GM19035 (cell line): Measurements from ENCODE around the gene LMTK2.

Experiments used
- ATAC-seq: cut with Tn5 transposase; IDR thresholded peaks from one replicate; pipeline ENCODE4 v1.9.1; 2021; ENCODE audit not compliant: unreplicated experiment

The LMTK2 gene

DNA sequence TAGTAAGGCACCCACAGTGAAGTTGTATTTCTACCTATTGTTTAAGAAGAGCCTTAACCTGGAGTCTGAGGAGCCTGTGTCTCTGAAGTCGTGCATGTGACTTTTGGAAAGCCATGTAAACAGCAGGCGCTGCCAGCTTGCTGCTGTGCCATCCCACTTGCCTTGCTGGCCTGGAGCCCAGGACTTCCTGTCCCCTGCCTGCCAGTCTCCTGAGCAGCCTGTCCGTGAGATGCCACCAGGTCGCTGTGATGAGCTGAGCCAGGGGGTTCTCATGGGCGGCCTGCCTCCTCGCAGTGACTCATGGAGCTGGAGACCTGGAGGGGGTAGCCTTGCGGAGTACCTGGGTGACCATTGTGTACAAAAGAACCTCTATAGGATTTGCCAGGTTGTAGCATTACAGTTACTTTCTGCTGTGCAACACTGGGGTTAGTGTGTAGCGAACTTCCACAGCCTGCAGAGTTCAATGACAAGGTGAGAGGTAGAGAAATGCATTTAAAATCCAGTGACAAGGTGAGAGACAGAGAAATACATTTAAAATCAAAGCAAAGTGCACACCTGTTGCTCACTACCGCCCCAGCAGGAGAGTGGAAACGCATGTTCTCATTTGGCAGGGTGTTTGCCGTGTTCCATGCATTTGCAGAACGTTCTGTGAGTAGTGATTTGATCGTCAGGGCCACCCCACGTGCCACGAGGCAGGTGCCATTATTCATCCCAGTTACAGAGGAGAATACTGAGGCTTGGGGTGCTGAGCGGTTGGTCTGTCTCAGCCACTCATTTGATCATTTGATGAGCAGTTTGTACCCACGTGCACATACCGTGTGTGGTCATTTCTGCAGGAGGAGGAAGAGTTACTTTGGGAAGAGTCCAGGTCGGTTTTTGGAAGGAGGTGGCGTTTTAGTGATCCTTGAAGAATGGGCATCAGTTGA is 67.9 kb downstream of the LMTK2 start:
- ATAC-seq = no peak

DNA sequence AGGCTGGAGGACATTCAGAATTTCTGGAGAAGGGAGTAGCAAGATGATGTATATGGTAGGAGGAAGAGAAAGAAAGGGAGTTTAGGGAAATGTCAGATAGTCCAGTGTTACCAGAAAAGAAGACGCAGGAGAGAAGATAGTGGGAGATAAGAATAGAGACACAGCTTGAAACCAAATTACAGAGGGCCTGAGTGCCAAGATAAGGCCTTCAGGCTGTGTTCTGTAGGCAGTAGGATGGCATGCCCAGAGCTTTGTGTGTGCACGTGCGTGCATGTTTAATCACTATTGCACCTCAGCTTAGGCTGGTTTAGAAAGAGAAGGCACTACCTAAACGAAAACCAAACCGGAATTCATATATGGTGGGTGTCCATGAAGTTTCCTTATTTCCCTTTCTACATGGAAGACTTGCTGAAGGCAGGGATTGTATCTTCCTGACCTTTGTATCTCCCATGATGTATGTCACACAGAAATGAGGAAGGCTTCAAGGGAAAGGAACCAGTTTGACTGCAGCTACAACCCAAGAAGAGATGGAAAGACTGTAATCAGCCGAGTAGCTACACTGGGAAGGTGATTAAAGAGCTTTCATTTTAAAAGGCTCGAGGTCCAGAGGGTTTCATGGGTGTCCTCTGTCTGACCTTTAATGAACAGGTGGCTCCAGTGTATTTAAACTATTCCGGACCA is 68.7 kb downstream of the LMTK2 start:
- no peak for ATAC-seq

DNA sequence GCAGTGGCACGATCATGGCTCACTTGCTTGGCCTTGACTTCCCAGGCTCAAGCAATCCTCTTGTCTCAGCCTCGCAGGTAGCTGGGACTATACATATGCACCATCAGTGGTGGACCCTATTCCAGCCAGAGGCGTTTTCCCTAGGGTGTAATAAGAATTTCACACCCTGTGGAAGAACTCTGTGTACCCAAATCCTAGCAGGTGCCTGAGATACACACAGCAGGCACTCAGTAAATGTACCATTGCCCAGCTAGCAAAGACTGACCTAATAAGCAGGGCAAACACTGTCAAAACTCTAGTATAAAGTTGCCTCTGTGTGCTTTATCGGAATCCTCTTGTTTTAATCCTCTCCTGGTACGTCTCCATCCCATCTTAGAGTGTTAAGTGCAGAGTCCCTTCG is 70.9 kb downstream of the LMTK2 start:
- ATAC-seq = no peak

DNA sequence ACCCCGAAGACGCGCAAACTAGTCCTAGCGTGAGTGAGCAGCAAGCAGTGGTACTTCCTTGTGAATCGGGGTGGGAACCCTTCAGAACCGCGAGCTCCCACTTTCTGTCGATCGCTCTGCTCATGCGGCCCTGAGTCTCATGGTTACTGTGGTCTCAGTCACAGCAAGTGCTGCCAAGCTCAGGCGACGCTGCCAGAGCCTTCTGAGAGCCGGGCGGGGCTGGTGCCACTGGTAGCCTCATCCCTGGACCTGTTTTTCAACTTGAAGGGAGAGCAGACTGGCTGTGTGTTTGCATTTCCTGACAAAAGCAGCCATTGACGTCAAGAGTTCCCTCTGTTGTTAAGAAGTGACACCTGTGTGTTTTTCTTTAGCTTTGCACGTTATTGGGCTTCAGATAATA is 71.7 kb downstream of the LMTK2 start:
- ATAC-seq = no peak

DNA sequence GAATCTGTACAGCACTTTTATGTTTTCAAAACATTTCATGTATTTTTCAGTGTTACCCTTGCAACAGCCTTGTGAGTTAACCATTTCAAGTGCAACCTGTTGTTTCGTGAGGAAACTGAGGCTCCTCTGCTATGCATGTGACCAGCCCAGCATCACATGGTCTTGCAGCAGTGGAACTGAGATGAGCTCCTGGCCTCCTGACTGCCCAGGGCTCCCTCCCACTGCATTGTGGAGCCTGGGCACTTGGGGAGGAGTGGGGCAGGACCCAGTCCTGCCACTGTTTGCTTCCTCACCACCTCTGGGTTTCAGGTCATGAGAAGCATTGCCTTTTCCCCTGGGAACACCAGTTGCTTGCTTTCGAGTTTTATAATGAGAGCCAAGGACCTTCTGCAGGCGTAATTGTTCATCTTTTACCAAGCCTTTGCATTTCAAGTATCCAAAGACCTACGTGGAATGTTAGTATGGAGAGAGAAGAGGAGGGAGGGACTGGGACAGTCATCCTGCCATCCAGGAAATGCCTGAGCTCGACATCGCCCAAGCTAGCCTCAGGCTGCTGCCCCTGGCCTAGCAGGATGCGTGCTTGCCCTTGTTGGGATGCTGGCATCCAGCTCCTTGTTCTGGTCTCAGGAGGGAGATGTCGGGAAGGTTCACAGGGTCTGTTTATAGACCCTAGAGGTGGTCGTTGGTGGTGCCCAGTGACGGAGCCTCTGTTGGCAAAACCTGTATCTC is 72.3 kb downstream of the LMTK2 start:
- no peak for ATAC-seq

DNA sequence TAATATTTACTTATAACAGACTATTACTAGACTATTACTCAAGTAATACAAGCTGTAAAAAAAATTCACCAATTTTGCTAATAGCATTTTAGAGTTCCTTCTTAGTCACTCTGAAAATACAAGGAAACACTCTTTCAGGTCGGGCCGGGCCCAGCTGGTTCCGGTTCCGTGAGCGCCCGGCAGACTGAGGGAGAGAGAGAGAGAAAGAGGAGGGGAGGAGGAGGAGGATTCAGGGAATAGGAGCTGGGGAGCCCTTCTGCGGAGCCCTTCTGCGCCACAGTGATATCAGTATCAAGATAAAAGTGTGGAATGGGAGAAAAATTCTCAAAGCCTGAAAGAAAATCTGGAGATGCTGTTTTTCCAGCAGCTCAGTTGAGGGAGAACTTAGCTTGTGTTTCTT is 74.1 kb downstream of the LMTK2 start:
- ATAC-seq = no peak

DNA sequence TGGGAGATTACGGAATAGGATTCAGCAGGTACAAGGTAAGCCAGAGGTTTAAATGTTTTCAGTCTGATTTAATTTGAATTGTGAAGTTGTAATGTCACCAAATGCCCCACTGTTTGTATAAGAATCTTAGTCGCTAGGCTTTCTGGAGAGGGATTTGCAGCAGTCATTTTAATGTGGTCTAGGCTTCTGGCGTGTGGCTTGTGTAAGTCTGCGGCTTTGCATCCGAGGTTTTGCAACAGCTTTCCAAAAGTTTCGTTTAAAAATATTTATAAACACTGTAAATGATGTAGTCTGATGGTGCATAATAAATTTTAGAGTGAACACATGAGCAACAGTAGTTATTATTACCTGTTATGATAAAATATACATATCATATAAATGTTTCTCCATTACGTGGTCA is 78.4 kb downstream of the LMTK2 start:
- ATAC-seq = no peak

DNA sequence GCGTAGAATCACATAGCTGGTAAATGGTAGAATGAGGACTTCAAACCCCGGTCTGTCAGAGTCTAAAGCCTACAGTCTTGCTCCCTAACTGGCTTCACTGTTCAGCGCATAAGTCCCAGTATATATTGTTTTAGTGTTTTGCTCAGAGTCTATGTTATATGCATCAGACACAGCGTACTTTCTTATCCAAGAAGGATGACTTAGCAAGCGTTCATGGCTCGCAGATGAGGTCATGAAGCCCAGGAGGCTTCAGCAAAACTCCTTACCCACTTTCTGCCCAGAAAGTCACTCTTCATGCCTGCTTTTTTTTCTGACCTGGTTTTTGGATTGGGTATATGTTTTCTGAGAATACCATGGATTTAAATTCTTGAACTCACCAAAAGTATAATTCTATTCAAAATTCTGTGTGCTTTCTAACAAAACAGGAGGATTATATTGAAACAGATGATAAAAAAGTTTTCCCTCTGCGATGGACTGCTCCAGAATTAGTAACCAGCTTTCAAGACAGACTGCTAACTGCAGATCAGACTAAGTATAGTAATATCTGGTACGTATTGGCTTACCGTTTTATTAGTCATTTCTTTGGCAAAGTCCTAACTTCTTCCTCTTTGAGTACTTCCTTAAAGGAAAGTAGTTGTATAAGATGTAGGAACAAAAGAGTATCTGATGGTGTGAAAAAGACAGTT is 79.9 kb downstream of the LMTK2 start:
- no peak for ATAC-seq

DNA sequence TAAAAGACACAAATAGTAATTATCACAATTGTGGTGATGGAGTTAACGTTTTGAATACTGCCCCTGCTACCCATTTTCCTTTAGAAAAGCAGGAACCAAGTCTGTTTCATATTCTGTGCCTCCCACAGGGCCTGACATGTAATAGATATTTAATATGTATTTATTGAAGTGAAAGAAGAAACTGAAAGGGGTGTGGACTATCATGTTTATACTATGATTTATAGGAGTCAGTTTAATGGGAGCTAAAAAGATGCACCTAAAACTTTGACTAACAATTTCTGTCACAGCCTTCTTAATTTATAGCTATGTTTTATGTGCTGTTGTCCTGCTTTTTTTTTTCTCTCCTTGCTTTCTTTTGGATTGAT is 80.5 kb downstream of the LMTK2 start:
- no peak for ATAC-seq

DNA sequence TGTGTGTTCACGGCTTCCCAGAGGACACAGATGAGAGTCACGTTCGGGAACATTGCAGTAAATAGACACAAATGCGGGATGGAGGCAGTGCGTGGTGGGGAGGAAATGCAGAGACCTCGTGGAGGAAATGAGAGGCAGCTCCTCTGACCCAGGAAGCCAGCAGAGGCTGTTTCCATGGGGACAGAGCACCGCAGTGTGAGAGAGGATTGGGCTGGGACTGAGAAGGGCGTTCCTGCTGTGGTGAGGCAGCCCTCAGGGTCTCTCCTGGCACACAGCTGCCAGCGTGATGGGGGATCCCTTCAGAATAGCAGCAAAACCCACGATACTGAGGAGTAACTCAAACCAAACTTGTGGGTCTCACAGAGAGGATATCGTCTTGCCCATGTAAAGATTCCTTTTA is 82.9 kb downstream of the LMTK2 start:
- no peak for ATAC-seq

DNA sequence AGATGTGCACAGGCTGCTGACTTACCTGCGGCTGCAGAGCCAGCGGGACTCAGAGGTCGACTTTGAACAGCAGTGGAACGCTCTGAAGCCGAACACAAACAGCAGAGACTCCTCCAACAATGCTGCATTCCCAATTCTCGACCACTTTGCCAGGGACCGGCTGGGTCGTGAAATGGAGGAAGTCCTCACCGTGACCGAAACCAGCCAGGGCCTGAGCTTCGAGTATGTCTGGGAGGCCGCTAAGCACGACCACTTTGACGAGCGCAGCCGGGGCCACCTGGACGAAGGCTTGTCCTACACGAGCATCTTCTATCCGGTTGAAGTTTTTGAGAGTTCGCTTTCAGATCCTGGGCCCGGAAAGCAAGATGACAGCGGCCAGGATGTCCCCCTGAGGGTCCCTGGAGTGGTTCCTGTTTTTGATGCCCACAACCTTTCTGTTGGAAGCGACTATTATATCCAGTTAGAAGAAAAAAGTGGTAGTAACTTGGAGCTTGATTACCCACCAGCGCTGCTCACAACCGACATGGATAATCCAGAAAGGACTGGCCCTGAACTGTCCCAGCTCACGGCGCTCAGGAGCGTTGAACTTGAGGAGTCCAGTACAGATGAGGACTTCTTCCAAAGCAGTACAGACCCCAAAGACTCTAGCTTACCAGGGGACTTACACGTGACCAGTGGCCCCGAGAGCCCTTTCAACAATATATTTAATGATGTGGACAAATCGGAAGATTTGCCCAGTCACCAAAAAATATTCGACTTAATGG is 85.2 kb downstream of the LMTK2 start:
- ATAC-seq = no peak

DNA sequence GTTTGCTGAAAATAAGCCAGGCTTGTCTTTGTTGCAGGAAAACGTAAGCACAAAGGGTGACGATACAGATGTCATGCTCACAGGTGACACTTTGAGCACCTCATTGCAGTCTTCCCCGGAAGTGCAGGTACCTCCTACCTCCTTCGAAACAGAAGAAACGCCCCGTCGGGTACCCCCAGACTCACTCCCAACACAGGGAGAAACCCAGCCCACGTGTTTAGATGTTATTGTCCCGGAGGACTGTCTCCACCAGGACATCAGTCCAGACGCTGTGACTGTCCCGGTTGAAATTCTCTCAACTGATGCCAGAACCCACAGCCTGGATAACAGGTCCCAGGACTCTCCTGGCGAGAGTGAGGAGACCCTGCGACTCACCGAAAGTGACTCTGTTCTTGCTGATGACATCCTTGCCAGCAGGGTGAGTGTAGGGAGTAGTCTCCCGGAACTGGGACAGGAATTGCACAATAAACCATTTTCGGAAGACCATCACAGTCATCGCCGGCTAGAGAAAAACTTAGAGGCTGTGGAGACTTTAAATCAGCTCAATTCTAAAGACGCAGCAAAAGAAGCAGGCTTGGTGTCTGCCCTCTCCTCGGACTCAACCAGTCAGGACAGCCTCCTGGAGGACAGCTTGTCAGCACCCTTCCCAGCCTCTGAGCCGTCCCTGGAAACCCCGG is 86.3 kb downstream of the LMTK2 start:
- no peak for ATAC-seq

DNA sequence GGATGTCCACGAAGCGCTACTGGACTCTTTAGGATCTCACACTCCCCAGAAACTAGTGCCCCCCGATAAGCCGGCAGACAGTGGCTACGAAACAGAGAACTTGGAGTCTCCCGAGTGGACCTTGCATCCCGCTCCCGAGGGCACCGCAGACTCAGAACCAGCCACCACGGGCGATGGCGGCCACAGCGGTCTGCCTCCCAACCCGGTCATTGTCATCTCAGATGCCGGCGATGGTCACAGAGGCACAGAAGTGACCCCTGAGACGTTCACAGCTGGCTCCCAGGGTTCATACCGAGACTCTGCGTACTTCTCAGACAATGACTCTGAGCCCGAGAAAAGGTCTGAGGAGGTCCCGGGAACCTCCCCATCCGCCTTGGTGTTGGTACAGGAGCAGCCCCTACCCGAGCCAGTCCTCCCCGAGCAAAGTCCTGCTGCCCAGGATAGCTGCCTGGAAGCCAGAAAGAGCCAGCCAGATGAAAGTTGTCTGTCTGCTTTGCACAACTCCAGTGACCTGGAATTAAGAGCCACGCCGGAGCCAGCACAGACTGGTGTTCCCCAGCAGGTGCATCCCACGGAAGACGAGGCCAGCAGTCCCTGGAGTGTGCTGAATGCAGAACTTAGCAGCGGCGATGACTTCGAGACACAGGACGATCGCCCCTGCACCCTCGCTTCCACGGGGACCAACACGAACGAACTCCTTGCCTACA is 87.0 kb downstream of the LMTK2 start:
- ATAC-seq = no peak

DNA sequence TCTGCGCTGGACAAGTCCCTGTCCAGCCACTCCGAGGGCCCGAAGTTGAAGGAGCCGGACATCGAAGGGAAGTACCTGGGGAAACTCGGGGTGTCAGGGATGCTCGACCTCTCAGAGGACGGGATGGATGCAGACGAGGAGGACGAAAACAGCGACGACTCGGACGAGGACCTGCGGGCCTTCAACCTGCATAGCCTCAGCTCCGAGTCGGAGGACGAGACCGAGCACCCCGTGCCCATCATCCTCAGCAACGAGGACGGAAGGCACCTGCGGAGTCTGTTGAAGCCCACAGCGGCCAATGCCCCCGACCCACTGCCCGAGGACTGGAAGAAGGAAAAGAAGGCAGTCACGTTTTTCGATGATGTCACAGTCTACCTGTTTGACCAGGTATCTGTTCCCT is 87.5 kb downstream of the LMTK2 start:
- ATAC-seq = no peak

DNA sequence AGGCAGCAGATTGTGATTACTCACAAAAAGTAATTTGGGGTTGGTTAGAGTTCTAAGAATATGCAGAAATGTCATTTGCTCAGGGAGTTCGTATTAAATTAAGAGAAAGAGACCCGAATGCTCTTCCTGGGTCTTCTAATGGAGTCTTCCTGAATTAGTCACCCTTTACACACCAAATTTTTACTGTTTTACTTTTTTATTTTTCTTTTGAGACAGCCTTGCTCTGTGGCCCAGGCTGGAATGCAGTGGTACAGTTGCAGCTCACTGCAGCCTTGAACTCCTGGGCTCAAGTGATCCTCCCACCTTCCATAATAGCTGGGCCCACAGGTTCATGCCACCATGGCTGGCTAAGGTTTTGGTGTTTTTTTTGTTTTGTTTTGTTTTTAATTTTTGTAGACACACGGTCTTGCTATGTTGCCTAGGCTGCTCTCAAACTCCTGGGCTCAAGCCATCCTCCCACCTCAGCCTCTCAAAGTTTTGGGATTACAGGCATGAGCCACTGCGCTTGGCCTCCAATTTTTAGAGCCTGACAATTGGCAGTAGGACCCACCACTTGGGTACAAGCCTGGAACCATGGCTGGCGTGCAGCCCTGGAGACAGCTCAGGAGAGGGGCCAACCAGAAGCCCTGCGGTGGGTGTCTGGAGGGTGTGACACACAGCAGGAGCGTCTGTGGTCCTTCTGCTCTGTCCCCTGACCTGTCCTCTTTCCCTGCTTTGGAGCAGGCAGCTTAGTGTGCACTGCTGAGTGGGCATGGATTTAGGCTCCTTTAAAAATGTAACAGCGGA is 88.2 kb downstream of the LMTK2 start:
- ATAC-seq = no peak

DNA sequence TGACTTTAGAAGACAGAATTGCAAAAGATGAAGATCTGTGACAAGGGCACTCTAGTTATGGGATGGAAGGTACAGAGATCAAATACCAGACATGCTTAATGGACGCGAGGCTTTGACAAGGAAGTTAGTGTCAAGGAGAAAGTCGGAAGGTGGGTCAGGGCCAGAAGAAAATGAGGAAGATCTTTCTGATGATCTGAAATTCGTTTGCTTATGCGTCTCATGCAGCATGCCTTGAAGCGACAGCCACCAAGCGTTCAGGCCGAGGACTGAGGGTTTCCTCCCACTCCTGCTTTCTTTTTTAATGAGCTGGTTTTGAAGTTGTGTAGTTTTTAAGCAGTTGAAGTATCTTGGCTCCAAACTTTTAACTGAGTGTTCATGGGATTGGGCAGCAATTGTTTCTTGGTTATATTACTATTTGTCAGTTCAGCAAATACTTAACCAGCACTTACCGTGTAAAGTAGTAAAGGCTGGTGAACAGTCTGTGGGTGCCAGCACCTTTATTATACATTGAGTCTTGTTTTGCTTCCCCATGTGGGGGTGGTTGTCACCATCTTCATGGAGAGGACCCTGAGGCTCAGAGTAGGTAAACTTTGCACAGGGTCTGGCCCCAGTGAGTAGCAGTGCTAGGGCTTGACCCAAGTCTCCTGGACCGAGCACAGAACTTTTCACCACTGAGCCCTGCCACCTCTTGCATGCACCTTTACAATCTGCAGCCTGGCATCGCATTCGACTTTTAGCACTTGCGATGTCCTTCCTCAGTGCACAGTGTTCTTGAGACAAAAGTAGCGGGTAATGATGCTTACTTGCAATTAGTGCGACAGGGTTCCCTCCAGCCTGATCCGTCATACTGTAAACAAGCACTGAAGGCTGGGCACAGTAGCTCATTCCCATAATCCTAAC is 90.3 kb downstream of the LMTK2 start:
- no peak for ATAC-seq

DNA sequence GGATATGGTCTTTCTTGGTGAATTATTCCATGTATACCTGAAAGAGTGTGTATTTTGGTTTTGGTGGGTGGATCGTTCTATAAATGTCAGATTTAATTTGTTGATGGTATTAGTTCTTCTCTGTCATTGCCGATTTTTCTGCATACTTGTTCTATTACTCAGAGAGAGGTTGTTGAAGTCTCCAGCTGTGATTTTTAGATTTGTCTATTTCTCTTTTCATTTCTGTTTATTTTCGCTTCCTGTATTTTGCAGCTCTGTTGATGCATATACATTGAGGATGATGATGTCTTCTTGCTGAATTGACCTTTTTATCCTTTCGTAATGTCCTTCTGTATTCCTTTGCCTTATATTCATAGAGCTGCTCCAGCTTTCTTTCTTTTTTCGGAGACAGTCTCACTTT is 92.5 kb downstream of the LMTK2 start:
- no peak for ATAC-seq

DNA sequence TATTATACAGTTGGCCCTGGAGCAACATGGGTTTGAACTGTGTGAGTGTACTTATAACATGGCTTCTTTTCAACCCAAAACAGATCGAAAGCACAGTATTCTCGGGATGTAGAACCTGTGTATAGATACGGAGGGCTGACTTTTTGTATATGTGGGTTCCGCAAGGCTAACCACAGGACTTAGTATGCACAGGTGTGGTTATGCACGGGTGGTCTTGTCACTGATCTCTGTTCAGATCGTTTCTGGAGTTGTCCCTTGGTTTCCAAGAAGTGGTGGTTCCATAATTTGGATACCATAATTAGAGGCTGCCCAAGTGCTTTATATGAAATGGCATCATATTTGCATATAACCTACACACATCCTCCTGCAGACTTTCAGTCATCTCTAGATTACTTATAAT is 93.7 kb downstream of the LMTK2 start:
- ATAC-seq = peak; percentile 31
